Peyer's patch (tissue), 4 donors: ENCODE data around the gene PIGQ.

Experiments
- CTCF ChIP-seq, 6 experiments: fragments of 450-650 bp in 4 of 6; fragments of 200-600 bp in 2 of 6; sonication (generic) in 1 of 6; IDR thresholded peaks; one replicate each; pipeline ENCODE4 v1.5.1; 2017 to 2019; ENCODE audit warnings: antibody characterized with exemption in 6 of 6, mild to moderate bottlenecking in 3 of 6, moderate library complexity in 1 of 6
- POLR2A ChIP-seq, 2 donors: fragments of 450-650 bp; IDR thresholded peaks; one replicate each; pipeline ENCODE4 v1.5.1; 2017; ENCODE audit warnings: antibody characterized with exemption in 2 of 2, mild to moderate bottlenecking in 2 of 2, moderate library complexity in 2 of 2

GRCh38 chr16:580141-580945, 10.6 kb downstream of the PIGQ start:
- TF ChIP-seq CTCF (IDR thresholded peaks at IDR 0.05): no peak
- TF ChIP-seq POLR2A (IDR thresholded peaks at IDR 0.05): no peak
